HCT116 (cell line): ENCODE measurements around the gene MFAP3L. TPM values are rescaled to one million over a fixed set of nuclear protein-coding genes. Genes with fewer than 3 reads are reported as not detected.

Experiments used
- ATAC-seq: fragments of 200-7000 bp; cut with Tn5 transposase; 2 replicates; pipeline ENCODE4 v1.9.1; 2020; ENCODE audit warnings: mild to moderate bottlenecking, moderate library complexity
- BruUV-seq: library from RNA; stranded (reverse); fragments of 400-500 nt; replicated peaks from 2 replicates; lab custom pipeline; 2021; lab: Mats Ljungman, UMichigan
- CTCF ChIA-PET: fragments of 300-600 bp; sonication (Branson Sonifier 250); formaldehyde crosslinking; loops from one replicate; lab custom pipeline; 2021; ENCODE audit warnings: antibody characterized with exemption; lab: Charles Lee
- POLR2A ChIA-PET: fragments of 300-600, 350-600 bp; sonication (Branson Sonifier 250); formaldehyde crosslinking; loops from one replicate; lab custom pipeline; 2021; ENCODE audit warnings: antibody characterized with exemption; lab: Charles Lee
- RAD21 ChIA-PET, 2 experiments: fragments of 300-600 bp; sonication (Branson Sonifier 250); formaldehyde crosslinking; loops; one replicate each; lab custom pipeline; 2023; ENCODE audit warnings: low total read pairs in 2 of 2; ENCODE audit not compliant: uncharacterized antibody in 2 of 2, unreplicated experiment in 2 of 2, low non-redundant PET in 1 of 2; lab: Charles Lee
- DNase-seq: peaks from one replicate; pipeline ENCODE4 v3.0.0-alpha.2; 2010; ENCODE audit warnings: low read depth, low spot score
- H2AFZ ChIP-seq: fragments of 200-600 bp; shearing (Covaris generic), sonication (generic); 2 replicates; pipeline ENCODE4 v1.6.1; 2017; ENCODE audit warnings: low read depth, mixed run types, mixed read lengths, antibody characterized with exemption, low read length; ENCODE audit not compliant: poor library complexity, severe bottlenecking
- H3K27ac ChIP-seq: 2 replicates; pipeline ENCODE4 v1.5.1; 2012; ENCODE audit warnings: low read depth, low read length
- H3K27me3 ChIP-seq: fragments of 200-600 bp; sonication (generic); 2 replicates; pipeline ENCODE4 v1.6.1; 2016; ENCODE audit warnings: mixed run types, low read length, mixed read lengths; ENCODE audit not compliant: insufficient read depth
- H3K36me3 ChIP-seq, 2 experiments: fragments of 200-500 bp in 1 of 2; fragments of 200-600 bp in 1 of 2; sonication (Bioruptor generic) in 1 of 2; sonication (generic) in 1 of 2; 2 replicates each; pipeline versions ENCODE4 v1.5.1 to v1.6.1; 2014 to 2016; ENCODE audit warnings: low read length in 2 of 2, inconsistent platforms in 1 of 2, mixed read lengths in 1 of 2, mixed run types in 1 of 2; ENCODE audit not compliant: insufficient read depth in 2 of 2, control insufficient read depth in 1 of 2
- H3K4me1 ChIP-seq, 2 experiments: fragments of 200-600 bp in 1 of 2; sonication (generic) in 1 of 2; 2 replicates each; pipeline versions ENCODE4 v1.5.1 to v1.6.1; 2012 to 2017; ENCODE audit warnings: low read length in 2 of 2, inconsistent platforms in 1 of 2, mild to moderate bottlenecking in 1 of 2, mixed read lengths in 1 of 2, mixed run types in 1 of 2, moderate library complexity in 1 of 2; ENCODE audit not compliant: insufficient read depth in 2 of 2, control insufficient read depth in 1 of 2
- H3K4me2 ChIP-seq: fragments of 200-600 bp; sonication (generic); 2 replicates; pipeline ENCODE4 v1.6.1; 2017; ENCODE audit warnings: mixed run types, low read length, mixed read lengths
- H3K4me3 ChIP-seq, 2 experiments: fragments of 200-600 bp in 1 of 2; sonication (generic) in 1 of 2; replicated peaks in 1 of 2; 2 replicates each; pipeline ENCODE4 v1.5.1; 2011 to 2016; ENCODE audit warnings: low read length in 2 of 2, control low read depth in 1 of 2, low read depth in 1 of 2, mild to moderate bottlenecking in 1 of 2, mixed read lengths in 1 of 2, mixed run types in 1 of 2
- H3K79me2 ChIP-seq: fragments of 200-600 bp; sonication (generic); 2 replicates; pipeline ENCODE4 v1.6.1; 2017; ENCODE audit warnings: mild to moderate bottlenecking, mixed run types, low read length, moderate library complexity, mixed read lengths; ENCODE audit not compliant: insufficient read depth
- H3K9ac ChIP-seq: fragments of 200-600 bp; sonication (generic); 2 replicates; pipeline ENCODE4 v1.6.1; 2016; ENCODE audit warnings: low read length, mixed read lengths
- H3K9me2 ChIP-seq: fragments of 200-600 bp; sonication (generic), shearing (Covaris generic); 2 replicates; pipeline ENCODE4 v1.6.1; 2017; ENCODE audit warnings: mixed run types, mild to moderate bottlenecking, moderate library complexity; ENCODE audit not compliant: insufficient read depth
- H3K9me3 ChIP-seq, 2 experiments: fragments of 200-500 bp in 1 of 2; fragments of 200-600 bp in 1 of 2; sonication (Bioruptor generic) in 1 of 2; sonication (generic) in 1 of 2; 2 replicates each; pipeline ENCODE4 v1.6.1; 2014 to 2017; ENCODE audit warnings: low read length in 2 of 2, mixed read lengths in 2 of 2, inconsistent platforms in 1 of 2, low read depth in 1 of 2, mild to moderate bottlenecking in 1 of 2, mixed run types in 1 of 2, moderate library complexity in 1 of 2; ENCODE audit not compliant: control insufficient read depth in 1 of 2, insufficient read depth in 1 of 2
- H4K20me1 ChIP-seq: fragments of 200-600 bp; sonication (generic), shearing (Covaris generic); 2 replicates; pipeline ENCODE4 v1.6.1; 2017; ENCODE audit warnings: mixed run types, mild to moderate bottlenecking, moderate library complexity; ENCODE audit not compliant: insufficient read depth
- CEBPB ChIP-seq: IDR thresholded peaks from 2 replicates; pipeline ENCODE4 v1.6.1; 2012; ENCODE audit warnings: low read depth
- CTCF ChIP-seq, 3 experiments: fragments of 200-600 bp in 1 of 3; sonication (generic) in 1 of 3; IDR thresholded peaks in 2 of 3; conservative IDR thresholded peaks in 1 of 3; 2 replicates each; pipeline ENCODE4 v1.5.1; 2012 to 2017; ENCODE audit warnings: low read depth in 2 of 3, low read length in 2 of 3, antibody characterized with exemption in 1 of 3, borderline replicate concordance in 1 of 3, control low read depth in 1 of 3, mild to moderate bottlenecking in 1 of 3, mixed read lengths in 1 of 3, mixed run types in 1 of 3, moderate library complexity in 1 of 3; ENCODE audit not compliant: insufficient read depth in 1 of 3
- EGR1 ChIP-seq: IDR thresholded peaks from 2 replicates; pipeline ENCODE4 v1.6.1; 2012; ENCODE audit warnings: low read depth
- ELF1 ChIP-seq: IDR thresholded peaks from 2 replicates; pipeline ENCODE4 v1.6.1; 2012; ENCODE audit warnings: low read depth, borderline replicate concordance
- EZH2 ChIP-seq: fragments of 200-600 bp; sonication (generic); IDR thresholded peaks from 2 replicates; pipeline ENCODE4 v1.6.1; 2017; ENCODE audit warnings: antibody characterized with exemption, mixed run types
- EZH2phosphoT487 ChIP-seq: fragments of 200-600 bp; IDR thresholded peaks from 2 replicates; pipeline ENCODE4 v1.6.1; 2018; ENCODE audit warnings: antibody characterized with exemption, borderline replicate concordance
- POLR2A ChIP-seq: IDR thresholded peaks from 2 replicates; pipeline ENCODE4 v1.7.0; 2011; ENCODE audit warnings: borderline replicate concordance; ENCODE audit not compliant: insufficient read depth, insufficient read length; ENCODE audit errors: extremely low read depth
- SIN3A ChIP-seq: IDR thresholded peaks from 2 replicates; pipeline ENCODE4 v1.6.1; 2012; ENCODE audit warnings: low read depth
- SP1 ChIP-seq: IDR thresholded peaks from 2 replicates; pipeline ENCODE4 v1.6.1; 2012; ENCODE audit warnings: low read depth
- SRF ChIP-seq: IDR thresholded peaks from 2 replicates; pipeline ENCODE4 v1.6.1; 2012; ENCODE audit warnings: low read depth
- YY1 ChIP-seq: IDR thresholded peaks from 2 replicates; pipeline ENCODE4 v1.6.1; 2011; ENCODE audit warnings: low read length, low read depth, moderate library complexity, mild to moderate bottlenecking; ENCODE audit not compliant: insufficient replicate concordance; ENCODE audit errors: extremely low read depth
- ZFX ChIP-seq: fragments of 450-650 bp; IDR thresholded peaks from 2 replicates; pipeline ENCODE4 v1.6.1; 2017
- intact Hi-C: fragments of 100-400 bp; cut with micrococcal nuclease; formaldehyde crosslinking; loops from 2 replicates; pipeline ENCODE4 v1.10.0; 2022
- total RNA-seq: library from RNA; stranded (reverse); gene quantifications from one replicate; pipeline ENCODE4 v1.2.1, GENCODE V29; 2021; ENCODE audit not compliant: unreplicated experiment
- TF ChIP-seq, protein P1 (sequence below): IDR thresholded peaks from 2 replicates; pipeline ENCODE4 v1.6.1; 2012; ENCODE audit warnings: low read depth

The MFAP3L gene
- total RNA-seq, 1 experiment from 2014 or later, result 8.4 TPM

GRCh38 chr4:170038232-170038631 lies 12.0 kb upstream of the MFAP3L start (continued):
- TF ChIP-seq, protein P1, sequence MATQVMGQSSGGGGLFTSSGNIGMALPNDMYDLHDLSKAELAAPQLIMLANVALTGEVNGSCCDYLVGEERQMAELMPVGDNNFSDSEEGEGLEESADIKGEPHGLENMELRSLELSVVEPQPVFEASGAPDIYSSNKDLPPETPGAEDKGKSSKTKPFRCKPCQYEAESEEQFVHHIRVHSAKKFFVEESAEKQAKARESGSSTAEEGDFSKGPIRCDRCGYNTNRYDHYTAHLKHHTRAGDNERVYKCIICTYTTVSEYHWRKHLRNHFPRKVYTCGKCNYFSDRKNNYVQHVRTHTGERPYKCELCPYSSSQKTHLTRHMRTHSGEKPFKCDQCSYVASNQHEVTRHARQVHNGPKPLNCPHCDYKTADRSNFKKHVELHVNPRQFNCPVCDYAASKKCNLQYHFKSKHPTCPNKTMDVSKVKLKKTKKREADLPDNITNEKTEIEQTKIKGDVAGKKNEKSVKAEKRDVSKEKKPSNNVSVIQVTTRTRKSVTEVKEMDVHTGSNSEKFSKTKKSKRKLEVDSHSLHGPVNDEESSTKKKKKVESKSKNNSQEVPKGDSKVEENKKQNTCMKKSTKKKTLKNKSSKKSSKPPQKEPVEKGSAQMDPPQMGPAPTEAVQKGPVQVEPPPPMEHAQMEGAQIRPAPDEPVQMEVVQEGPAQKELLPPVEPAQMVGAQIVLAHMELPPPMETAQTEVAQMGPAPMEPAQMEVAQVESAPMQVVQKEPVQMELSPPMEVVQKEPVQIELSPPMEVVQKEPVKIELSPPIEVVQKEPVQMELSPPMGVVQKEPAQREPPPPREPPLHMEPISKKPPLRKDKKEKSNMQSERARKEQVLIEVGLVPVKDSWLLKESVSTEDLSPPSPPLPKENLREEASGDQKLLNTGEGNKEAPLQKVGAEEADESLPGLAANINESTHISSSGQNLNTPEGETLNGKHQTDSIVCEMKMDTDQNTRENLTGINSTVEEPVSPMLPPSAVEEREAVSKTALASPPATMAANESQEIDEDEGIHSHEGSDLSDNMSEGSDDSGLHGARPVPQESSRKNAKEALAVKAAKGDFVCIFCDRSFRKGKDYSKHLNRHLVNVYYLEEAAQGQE, result no peak
- TF ChIP-seq ZFX (no peak), POLR2A (no peak), EZH2phosphoT487 (no peak), YY1 (no peak), SIN3A (no peak), EGR1 (no peak)

DNA sequence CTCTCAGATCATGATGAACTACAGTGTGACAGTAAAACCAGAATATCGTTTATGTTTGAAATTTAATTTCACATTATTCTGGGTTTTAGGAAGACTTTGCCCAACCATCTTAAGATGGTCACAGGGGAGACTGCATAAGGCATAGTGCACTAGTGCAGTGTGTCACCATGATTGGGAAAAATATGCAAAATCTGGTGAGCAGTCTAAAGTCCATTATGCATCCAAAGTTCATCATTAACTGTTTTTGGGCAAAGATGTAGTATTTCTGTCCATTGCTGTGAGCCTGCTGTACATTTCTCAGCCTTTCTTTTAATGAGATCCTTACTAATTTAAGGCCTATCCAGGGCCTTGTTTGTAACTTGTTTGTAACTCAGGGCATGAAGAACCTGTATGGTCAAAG lies 11.3 kb upstream of the MFAP3L start:
- no TSS peak for BruUV-seq
- TF ChIP-seq EZH2 (no peak), SRF (no peak), ELF1 (no peak), SP1 (no peak), CEBPB (no peak), EGR1 (no peak), CTCF (IDR thresholded peaks at IDR 0.05 in 2 of 3, conservative IDR thresholded peaks at IDR 0.05 in 1 of 3; ENCODE audit: borderline replicate concordance in 1 of 3, insufficient read depth in 1 of 3, low read depth in 2 of 3, low read length in 2 of 3) (no peak), SIN3A (no peak)
- DNase-seq (no peak), ATAC-seq (no peak)
- Histone ChIP-seq H3K27me3 (no peaks in the 10 kb centered on the region), H3K9me3 (no peaks in the 10 kb centered on the region), H3K79me2 (no peaks in the 10 kb centered on the region), H3K4me1 (no peaks in the 10 kb centered on the region), H3K4me2 (no peak overlapping the region), H3K9ac (no peak overlapping the region), H3K9me2 (no peaks in the 10 kb centered on the region), H4K20me1 (no peaks in the 10 kb centered on the region), H3K27ac (no peak overlapping the region), H3K36me3 (no peaks in the 10 kb centered on the region), H3K4me3 (no peak overlapping the region), H2AFZ (no peak overlapping the region)
- ChIA-PET RAD21 (interaction anchor here in 1 of 2 experiments (0.5 kb wide), 1 partner anchor 10 kb away, joined by 4 read pairs; no protein-coding TSS in a partner anchor), POLR2A (no interaction called here), CTCF (no interaction called here)
- intact Hi-C loops, result no loop called here
